HG02623 (cell line): ENCODE results near the gene RBM23.
A peak's percentile ranks its signal among the peaks of the same experiment; 100 is the strongest.
"Not testable (repeated sequence)": the region's sequence is repeated elsewhere in the genome, so short reads cannot be mapped to it uniquely, and the experiment has no call there.

Experiments used
- ATAC-seq: cut with Tn5 transposase; IDR thresholded peaks from one replicate; pipeline ENCODE4 v1.9.1; 2021; ENCODE audit warnings: moderate library complexity; ENCODE audit not compliant: unreplicated experiment

Gene RBM23

DNA sequence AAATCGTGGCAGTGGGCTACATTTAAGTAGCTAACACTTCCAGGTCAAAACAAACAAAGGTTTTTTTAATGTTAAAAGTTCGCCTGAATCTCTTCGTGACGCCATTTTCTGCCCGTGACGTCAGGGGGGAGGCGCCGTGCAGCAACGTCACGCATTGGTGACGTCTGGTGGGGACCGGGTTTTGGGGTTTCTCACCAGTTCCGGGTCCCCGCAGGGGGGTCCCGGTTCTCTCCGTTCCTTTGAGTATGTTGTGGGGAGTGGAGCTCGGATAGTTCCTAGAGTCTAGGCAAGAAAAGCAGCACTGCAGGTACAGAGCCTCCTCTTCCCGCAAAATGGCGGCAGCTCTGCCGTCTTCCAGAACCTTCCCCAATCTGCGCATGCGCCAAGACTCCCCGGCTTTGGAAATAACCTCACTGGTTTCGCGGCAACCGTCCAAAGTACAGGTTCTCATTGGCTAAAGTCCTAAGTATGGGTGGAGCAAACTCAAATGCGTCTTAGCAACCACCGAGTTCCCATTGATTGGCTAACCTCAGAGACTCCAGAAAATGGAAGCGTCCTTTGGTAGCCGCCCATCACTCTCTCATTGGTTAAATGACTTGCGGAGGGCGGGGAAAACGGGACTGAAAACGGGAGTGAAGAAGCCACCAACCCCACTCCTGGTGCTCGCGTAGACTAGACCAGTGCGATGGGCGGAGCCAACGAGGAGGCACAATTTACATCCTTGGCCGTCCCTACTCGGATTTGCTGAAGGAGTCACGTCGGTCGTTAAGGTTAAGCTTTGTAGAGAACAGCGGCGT is at the start of gene RBM23:
Gene RBM23 (minus strand): TSS at position 346 of the 797 bp plus-strand sequence.
- peak; percentile 89 for ATAC-seq

DNA sequence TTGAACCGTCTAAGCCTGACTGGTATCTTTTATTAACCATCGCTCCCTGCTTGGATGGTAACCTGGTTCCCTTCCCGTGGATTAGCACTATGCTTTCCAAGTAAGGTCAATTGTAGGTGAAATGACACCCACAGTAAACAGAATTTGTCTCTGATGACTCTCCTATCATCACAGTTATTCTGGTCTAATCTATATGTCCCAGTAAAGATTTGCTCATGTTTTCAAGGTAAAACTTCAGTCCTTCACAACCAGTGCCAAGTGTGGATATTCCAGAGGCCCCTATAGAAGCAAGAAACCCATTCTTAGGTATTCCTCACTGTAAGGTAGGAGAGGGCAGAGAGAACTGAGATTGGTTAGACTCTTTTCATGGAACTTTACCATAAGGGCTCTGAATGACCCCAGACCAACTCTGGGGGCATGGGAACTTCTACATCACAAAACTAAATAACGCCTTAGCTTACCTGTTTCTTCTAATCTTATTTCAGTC is 47.9 kb upstream of the RBM23 start:
- ATAC-seq: no peak

DNA sequence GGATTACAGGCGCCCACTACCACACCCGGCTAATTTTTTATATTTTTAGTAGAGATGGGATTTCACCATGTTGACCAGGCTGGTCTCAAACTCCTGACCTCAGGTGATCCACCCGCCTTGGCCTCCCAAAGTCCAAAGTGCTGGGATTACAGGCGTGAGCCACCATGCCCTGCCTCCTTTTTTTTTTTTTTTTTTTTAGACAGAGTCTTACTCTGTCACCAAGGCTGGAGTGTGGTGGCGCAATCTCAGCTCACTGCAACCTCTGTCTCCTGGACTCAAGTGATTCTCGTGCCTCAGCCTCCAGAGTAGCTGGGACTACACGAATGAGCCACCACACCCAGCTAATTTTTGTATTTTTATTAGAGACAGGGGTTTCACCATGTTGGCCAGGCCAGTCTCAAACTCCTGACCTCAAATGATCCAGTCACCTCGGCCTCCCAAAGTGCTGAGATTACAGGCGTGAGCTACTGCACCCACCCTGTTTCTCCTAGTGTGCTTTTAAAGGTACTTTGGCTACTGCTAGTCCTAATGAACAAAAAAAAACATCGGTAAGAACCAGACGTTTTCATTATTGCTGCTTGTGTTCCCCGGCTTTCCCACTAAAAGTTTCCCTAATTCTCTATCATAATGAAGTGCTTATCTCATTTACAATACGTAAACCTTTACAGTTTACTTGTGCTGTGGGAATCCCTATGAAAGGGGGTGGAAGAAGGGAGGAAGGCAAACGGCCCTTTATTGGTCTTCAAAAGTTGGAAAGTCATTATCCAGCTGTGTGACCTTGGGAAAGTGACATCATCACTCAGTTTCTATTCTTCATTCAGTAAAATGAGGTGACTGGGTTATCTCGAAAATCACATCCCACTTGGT is 47.2 kb upstream of the RBM23 start:
- not testable (repeated sequence) for ATAC-seq

DNA sequence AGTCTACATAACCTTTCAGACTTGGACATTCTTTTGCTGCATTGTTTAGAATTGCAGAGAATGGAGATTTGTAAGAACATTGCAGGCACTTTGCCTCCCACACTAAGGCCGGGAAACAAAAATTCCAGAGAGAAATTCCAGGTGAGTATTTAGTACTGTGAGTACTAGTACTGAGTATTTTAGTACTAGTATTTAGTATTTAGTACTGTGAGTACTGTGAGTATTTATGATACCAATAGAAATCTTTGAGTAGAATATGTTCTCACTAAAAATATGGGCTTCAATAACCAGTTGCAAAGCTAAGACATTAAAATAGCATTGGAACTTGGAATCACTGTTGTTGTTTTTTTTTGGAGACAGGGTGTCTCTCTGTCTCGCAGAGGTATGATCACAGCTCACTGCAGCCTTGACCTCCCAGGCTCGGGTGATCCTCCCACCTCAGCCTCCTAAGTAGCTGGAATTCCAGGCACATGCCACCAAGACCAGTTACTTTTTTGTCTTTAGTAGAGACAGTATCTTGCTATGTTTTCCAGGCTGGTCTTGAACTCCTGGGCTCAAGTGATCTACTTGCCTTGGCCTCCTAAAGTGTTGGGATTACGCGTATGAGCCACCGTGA is 43.2 kb upstream of the RBM23 start:
- no peak for ATAC-seq

DNA sequence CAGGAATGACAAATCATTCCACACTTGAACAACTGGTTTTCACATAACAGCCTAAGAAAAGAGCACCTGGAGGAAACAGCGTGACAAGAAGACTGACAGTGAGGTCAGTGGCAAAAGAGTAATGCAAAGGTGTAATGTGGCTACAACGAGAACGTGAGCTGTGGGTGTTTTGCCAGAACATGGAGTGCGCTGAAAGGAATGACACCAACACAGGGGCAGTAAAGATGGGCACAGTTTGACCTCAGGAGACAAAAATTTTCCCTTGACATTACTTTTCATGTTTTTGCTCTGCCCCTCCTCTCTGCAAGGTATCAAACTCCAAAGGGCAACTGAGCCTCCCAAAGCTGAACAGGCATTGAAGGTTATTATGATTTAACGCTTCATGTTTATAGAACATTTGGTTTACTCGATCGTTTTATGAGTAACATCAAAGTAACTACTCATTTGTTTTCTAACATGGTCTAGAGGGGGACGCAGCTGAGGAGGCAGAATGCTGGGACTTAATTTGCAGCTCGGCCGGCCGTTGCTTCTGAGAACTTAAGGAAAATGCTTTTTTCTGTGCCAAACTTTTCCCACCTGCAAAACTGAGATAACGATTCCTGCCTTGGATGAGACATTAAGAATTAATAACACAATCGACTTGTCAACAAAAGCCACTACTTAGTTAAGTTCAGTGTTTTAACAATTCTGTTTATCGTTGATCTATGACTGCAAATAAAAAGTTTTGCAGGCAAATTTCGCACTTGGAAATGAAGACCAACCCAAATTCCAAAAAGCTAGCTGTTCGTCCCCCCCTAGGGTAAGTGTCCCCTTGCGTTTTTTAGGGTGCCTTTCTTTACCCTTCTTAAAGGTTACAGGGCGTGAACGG is 37.0 kb upstream of the RBM23 start:
- no peak for ATAC-seq

DNA sequence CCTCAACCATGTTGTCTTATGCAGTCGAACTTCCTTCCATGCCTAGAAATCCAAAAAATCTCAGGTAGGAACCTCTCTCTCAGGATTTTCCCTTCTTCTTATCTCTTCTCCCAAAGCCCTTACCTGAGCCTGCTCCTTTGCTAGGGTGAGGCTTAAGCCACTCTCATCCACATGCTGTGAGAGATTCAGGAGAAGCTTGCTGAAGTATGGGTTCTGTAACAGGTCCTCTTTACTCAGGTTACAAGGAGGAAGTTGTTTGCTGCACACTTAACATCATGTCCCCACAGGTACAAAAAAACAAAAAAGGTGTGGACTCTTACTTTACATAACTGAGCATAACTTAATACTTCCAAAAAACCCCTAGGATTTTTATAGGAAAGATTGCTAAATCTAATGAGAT is 33.5 kb upstream of the RBM23 start:
- ATAC-seq: no peak

DNA sequence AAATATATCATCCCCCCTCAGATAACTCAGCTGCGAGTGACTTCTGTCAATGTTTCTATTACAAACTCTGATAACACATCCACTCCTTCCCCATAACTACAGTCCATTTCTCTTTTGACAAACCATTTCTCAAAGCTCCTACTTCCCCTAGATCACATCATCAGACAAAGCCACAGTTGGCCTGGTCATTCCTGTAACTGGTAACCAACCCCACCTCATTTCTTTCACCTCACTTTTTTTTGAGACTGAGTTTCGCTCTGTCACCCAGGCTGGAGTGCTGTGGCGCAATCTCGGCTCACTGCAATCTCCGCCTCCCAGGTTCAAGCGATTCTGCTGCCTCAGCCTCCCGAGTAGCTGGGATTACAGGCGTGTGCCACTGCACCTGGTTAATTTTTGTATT is 32.8 kb upstream of the RBM23 start:
- not testable (repeated sequence) for ATAC-seq

DNA sequence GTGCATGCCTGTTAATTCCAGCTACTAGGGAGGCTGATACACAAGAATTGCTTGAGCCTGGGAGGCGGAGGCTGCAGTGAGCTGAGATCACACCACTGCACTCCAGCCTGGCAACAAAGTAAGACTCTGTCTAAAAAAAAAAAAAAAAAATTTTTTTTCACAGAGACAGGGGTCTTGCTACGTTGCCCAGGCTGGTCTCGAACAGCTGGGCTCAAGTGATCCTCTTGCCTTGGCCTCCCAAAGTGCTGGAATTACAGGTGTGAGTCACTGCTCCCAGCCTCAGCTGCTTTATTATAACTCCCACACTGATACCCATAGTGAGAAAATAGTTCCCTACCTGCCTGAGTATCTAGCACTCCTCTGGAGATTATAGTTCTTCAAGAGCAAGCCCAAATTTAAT is 26.7 kb upstream of the RBM23 start:
- ATAC-seq: no peak

DNA sequence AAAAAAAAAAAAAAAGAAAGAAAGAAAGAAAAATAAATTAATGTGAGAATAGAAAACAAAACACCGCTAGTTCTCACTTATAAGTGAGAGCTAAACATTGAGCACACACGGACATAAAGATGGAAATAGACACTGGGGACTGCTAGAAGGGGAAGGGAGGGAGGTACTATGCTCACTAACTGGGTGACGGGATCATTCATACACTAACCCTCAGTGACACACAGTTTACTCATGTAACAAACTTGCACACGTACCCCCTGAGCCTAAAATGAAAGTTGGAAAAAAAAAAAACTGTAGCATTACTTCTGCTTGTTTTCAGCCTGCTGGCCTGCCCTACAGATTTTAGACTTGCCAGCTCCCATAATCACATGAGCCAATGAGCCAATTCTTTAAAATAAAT is 20.7 kb upstream of the RBM23 start:
- ATAC-seq: no peak

DNA sequence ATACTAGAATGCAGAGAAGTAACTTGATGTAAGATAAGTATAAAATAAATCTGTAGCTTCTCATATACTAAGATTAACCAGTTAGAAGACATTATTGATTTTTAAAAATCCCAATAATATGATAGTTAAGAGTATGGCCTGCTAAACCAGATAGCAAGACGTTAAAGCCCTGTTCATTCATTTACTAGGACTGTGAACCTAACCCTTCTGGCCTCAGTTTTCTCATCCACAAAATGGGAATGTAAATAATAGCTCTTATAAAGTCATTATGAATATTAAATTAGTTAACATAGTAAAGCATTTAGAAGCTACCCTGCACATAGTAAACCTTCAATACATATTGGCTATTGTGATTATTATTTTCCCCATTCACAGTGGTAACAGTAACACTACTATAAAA is 16.2 kb upstream of the RBM23 start:
- ATAC-seq: no peak

DNA sequence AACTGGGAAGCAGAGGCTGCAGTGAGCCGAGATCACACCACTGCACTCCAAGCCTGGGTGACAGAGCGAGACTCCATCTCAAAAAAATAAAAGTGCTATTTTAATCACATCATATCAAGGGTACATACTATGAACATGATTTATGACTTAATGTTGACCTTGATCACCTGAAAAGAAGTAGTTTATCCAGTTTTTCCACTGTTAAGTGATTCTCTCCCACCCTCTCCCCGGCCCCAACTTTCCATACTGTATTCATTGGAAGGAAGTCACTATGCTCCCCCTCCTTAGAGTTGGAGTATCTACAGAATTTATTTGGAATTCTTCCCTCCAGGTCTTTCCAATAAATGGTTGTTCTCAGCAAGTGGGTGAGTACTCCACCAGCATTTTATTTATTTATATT is 13.2 kb upstream of the RBM23 start:
- no peak for ATAC-seq

DNA sequence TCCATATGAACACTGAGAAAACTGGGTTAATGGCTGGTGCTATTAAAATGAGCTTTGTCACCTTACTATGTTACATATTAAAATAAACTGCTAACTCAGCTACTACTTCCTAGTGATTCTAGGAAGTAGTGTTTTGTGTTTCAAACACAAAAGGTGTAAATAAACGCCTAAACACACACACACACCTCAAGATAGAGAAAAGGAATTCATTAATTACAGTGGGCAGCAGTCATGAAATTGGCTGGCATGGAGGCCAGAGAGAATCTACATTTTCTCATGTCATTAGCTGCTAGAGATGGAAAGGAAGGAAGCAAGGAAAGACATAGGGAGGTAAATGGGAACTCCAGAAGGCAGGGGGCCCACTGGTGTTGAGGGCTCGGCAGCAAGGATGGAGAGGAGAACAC is 11.0 kb upstream of the RBM23 start:
- no peak for ATAC-seq

DNA sequence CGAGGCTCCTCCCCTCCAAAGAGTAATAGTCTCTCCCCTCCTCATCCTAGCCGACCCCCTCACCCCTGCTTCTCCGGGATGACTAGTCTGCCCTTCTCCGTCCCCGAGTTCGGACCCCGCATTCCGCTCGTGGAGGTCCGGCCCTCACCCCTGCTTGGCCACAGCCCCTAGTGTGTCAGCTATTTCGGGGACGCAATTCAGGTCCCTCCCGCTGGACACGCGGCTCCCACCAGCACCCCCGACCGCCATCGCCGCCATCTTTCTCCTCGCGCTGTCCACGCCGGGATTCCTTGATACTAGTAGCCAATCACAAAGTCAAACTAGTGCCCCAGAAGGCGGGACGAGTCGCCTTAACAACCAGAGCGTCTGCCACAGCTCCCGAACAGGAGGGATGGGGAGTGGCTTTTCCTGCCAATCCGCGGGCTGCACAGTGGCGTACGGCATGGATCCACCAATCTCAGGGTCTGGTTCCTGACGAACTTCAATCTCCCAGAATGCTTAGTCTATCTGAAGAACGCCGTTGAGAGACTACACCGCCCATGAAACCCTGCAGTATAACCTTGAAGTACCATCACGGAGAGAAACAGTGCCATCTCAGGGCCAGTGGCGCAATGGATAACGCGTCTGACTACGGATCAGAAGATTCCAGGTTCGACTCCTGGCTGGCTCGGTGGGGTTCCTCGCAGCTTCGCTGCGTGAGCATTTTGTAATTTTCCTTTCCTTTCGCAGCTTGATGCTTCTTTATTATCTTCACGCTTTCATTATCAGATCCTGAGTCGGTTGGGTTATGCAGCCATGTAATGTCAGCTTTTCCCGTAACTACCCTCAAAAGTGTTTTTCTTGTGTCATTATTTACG is 10.4 kb upstream of the RBM23 start, which contains the start of gene PRMT5:
Gene PRMT5 (minus strand): TSS at position 273 of the 857 bp plus-strand sequence. CDS start 15 bp downstream, at position 258.
- ATAC-seq: peak; percentile 86

DNA sequence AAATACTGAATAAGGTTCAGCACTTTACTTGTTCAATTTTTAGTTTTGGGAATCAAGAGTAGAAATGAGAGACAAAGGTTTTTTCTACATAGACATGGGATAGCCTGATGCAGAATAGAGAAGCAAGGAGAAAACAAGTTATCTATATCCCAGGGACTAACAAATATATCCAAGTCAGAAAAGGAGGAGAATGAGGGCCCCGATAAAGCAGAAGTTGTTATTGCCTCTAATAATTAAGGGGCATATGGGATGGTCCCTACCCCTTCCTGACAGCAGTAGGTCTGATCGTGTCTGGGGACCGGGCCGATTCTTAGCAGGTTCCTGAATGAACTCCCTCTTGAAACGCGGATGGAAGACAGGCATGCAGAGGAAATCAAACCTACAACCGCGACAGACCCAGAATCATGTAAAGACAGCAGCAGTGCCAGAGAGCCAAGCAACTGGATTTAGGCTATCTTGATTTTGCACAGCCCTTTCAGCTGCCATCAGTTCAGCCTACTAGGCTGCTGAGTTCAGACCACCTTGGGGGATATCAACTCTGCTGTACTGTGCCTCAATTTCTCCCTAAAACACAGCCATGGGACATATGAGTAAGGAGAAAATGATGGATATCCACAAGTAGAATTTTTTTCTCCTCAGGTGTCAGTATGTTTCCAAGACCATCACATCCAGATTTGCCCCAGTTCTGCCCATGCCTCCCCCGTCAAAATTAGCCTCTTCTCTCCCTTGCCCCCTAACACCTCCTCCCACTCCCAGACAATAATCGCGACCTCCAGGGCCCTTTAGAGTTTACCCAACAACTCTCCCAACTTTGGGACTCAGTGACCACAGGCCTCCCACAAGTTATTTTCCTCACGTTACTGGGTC is 9.5 kb upstream of the RBM23 start:
- no peak for ATAC-seq

DNA sequence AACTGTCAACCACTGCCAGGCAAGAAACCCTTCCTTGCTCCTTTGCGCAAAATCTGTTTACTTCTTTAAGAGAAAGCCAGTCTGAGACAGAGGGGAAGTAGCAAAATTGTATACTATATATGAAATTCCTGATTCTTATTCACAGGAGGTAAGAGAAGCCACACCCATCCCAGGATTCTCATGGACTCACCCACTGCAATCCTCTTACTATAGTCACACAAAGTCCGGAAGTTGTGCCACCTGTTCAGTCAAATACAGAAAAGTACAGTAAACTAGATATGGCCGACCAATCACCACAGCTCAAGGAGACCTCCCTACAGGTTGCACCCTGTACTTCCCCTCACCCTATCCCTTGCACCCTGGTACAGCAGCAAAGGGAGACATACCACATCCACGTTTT is 7.4 kb upstream of the RBM23 start:
- no peak for ATAC-seq

DNA sequence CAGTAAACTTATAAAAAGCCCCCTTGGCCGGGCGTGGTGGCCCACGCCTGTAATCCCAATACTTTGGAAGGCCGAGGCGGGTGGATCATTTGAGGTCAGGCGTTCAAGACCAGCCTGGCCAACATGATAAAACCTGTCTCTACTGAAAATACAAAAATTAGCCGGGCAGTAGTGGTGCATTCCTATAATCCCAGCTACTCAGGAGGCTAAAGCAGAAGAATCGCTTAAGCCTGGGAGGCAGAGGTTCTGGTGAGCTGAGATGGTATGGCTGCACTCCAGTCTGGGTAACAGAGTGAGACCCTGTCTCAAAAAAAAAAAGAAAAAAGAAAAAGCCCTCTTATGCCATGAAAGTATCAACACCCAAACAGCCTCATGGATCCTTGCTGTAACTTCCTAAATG is 6.6 kb upstream of the RBM23 start:
- ATAC-seq: no peak

DNA sequence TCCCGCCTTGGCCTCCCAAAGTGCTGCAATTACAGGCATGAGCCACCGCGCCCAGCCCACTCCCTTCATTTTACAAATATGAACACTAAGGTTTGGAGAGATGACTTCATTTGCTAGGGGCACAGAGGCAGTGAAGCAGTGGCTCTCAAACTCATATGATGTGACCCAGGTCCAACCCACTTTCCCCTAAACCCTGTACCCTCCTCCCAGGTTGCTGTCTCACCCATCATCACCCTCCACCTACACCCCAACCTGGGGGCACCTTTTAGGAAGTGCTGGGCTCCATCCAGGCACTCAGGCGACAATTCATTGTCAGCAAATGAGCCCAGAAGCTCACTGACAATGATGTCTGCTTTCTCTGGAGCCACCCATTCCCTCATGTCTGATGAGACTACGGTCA is 4.8 kb upstream of the RBM23 start:
- no peak for ATAC-seq

DNA sequence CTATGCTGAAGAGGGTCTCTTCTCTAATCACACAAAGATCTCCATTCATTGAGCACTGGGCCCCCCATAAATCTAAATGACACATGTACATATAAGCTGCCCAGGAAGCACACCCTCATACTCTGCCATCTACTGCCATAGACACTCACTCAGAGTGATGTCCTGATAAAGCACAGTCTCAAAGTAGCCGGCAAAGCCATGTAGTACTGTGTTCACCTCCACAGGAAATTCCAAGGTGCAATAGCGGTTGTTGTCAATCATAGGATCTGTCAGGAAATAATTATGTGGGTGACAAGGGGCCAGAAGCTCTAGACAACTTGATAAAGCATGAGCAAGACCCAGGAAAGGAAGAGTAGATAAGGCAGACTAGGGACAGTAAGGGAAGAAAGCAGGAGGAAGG is 3.3 kb upstream of the RBM23 start:
- ATAC-seq: no peak

DNA sequence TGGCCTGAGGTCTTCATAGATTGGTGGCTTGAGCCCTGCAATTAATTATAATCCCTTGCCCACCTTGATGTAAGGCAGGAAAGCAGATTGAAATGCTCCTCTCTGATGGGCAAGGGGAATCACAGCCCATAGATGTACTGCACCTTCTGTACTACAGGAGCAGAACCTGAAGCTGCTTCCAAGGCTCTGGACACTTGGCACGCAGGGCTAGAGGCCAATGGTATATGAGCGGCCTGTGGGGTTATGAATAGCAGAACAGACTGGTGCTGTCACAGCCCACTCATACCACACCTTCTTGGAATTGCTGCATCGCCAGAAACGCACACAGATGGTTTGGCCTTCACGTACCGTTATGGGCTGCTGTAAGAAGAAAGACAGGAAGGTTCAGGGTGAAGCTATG is 1.7 kb upstream of the RBM23 start:
- no peak for ATAC-seq
